ENCODE measurements around the gene ITGAV.

Gene ITGAV

GRCh38 chr2:186614373-186614772 is 24.5 kb downstream of the ITGAV start:
- DNase-seq = no peak

GRCh38 chr2:186617148-186617547 is 27.3 kb downstream of the ITGAV start:
- DNase-seq = no peak

GRCh38 chr2:186617771-186618170 is 27.9 kb downstream of the ITGAV start:
- DNase-seq = no peak

- DNase-seq = no peak
Measured at GRCh38 chr2:186618696-186619095, 28.8 kb downstream of the ITGAV start.

GRCh38 chr2:186623084-186623483 is 33.2 kb downstream of the ITGAV start:
- DNase-seq = no peak

GRCh38 chr2:186624276-186624675 is 34.4 kb downstream of the ITGAV start:
- no peak for DNase-seq

GRCh38 chr2:186629250-186629996 is 39.6 kb downstream of the ITGAV start:
- DNase-seq = no peak

- DNase-seq = no peak
Measured at GRCh38 chr2:186632417-186632816, 42.6 kb downstream of the ITGAV start.

GRCh38 chr2:186634701-186635100 is 44.8 kb downstream of the ITGAV start:
- no peak for DNase-seq

GRCh38 chr2:186636800-186637496 is 47.1 kb downstream of the ITGAV start:
- DNase-seq = no peak

GRCh38 chr2:186637497-186637800 is 47.6 kb downstream of the ITGAV start:
- no peak for DNase-seq

GRCh38 chr2:186639939-186640338 is 50.1 kb downstream of the ITGAV start:
- no peak for DNase-seq

GRCh38 chr2:186641132-186641806 is 51.4 kb downstream of the ITGAV start:
- DNase-seq = no peak

GRCh38 chr2:186641807-186642321 is 52.0 kb downstream of the ITGAV start:
- peak; percentile 33 for DNase-seq

- DNase-seq = no peak
Measured at GRCh38 chr2:186644791-186645190, 54.9 kb downstream of the ITGAV start.

- no peak for DNase-seq
Measured at GRCh38 chr2:186645999-186646398, 56.1 kb downstream of the ITGAV start.

GRCh38 chr2:186648130-186648529 is 58.3 kb downstream of the ITGAV start:
- DNase-seq = no peak

- DNase-seq = no peak
Measured at GRCh38 chr2:186653511-186653910, 63.7 kb downstream of the ITGAV start.

GRCh38 chr2:186659383-186659782 is 69.5 kb downstream of the ITGAV start:
- DNase-seq = no peak

GRCh38 chr2:186664385-186665043 is 74.7 kb downstream of the ITGAV start:
- no peak for DNase-seq

- DNase-seq = no peak
Measured at GRCh38 chr2:186669146-186669545, 79.3 kb downstream of the ITGAV start.

GRCh38 chr2:186670831-186671230 is 81.0 kb downstream of the ITGAV start:
- DNase-seq = no peak

GRCh38 chr2:186675380-186675779 is 85.5 kb downstream of the ITGAV start:
- DNase-seq = no peak

Data from central memory CD4-positive, alpha-beta T cell (primary cell).